Keratinocyte (primary cell): ENCODE data around the gene NKX1-2. TPM values are rescaled to one million over a fixed set of nuclear protein-coding genes. Genes with fewer than 3 reads are reported as not detected.

Experiments used
- DNase-seq: peaks from one replicate; pipeline ENCODE4 v3.0.0-alpha.2; 2011; ENCODE audit warnings: low read depth, missing footprints, low spot score
- FAIRE-seq: peaks from 2 replicates; lab custom pipeline; 2011; peaks lifted over from hg19 to GRCh38; lab: Jason Lieb, UNC
- H2AFZ ChIP-seq: 2 replicates; pipeline ENCODE4 v1.6.0; 2012; ENCODE audit warnings: low read length, control low read depth, inconsistent platforms; ENCODE audit not compliant: control insufficient read depth
- H3K27ac ChIP-seq: 2 replicates; pipeline ENCODE4 v1.5.1; 2011; ENCODE audit warnings: low read length; ENCODE audit not compliant: control insufficient read depth, insufficient read depth
- H3K27me3 ChIP-seq: 3 replicates; pipeline ENCODE4 v1.6.0; 2011; ENCODE audit warnings: low read length; ENCODE audit not compliant: control insufficient read depth, insufficient read depth; ENCODE audit errors: extremely low read depth
- H3K36me3 ChIP-seq, 2 experiments: 2 replicates in 1 of 2; 3 replicates in 1 of 2; pipeline ENCODE4 v1.5.1; 2011; ENCODE audit warnings: low read length in 2 of 2, mild to moderate bottlenecking in 1 of 2; ENCODE audit not compliant: control insufficient read depth in 2 of 2, insufficient read depth in 2 of 2; ENCODE audit errors: extremely low read depth in 1 of 2
- H3K4me1 ChIP-seq: 3 replicates; pipeline ENCODE4 v1.5.1; 2011; ENCODE audit warnings: low read length; ENCODE audit not compliant: control insufficient read depth, insufficient read depth; ENCODE audit errors: extremely low read depth
- H3K4me2 ChIP-seq: 3 replicates; pipeline ENCODE4 v1.6.0; 2011; ENCODE audit warnings: low read depth, low read length; ENCODE audit not compliant: control insufficient read depth, insufficient read depth; ENCODE audit errors: extremely low read depth
- H3K4me3 ChIP-seq, 3 experiments: fragments of 200-600 bp in 1 of 3; sonication (generic) in 1 of 3; 2 replicates in 2 of 3; 3 replicates in 1 of 3; pipeline ENCODE4 v1.5.1; 2011 to 2016; ENCODE audit warnings: low read length in 3 of 3, mild to moderate bottlenecking in 3 of 3, control low read depth in 2 of 3, inconsistent platforms in 1 of 3, low read depth in 1 of 3, mixed read lengths in 1 of 3, mixed run types in 1 of 3, moderate library complexity in 1 of 3; ENCODE audit not compliant: control insufficient read depth in 2 of 3, insufficient read depth in 2 of 3; ENCODE audit errors: extremely low read depth in 1 of 3
- H3K79me2 ChIP-seq: 2 replicates; pipeline ENCODE4 v1.6.0; 2012; ENCODE audit warnings: low read length; ENCODE audit not compliant: control insufficient read depth, insufficient read depth
- H3K9ac ChIP-seq: 3 replicates; pipeline ENCODE4 v1.6.0; 2011; ENCODE audit warnings: low read length; ENCODE audit not compliant: control insufficient read depth, insufficient read depth; ENCODE audit errors: extremely low read depth
- H3K9me1 ChIP-seq: 3 replicates; pipeline ENCODE4 v1.6.0; 2011; ENCODE audit warnings: low read length; ENCODE audit not compliant: control insufficient read depth, insufficient read depth; ENCODE audit errors: extremely low read depth
- H3K9me3 ChIP-seq: 2 replicates; pipeline ENCODE4 v1.5.1; 2012; ENCODE audit warnings: low read depth, low read length; ENCODE audit not compliant: control insufficient read depth
- H4K20me1 ChIP-seq: 3 replicates; pipeline ENCODE4 v1.6.0; 2011; ENCODE audit warnings: low read length; ENCODE audit not compliant: control insufficient read depth, insufficient read depth; ENCODE audit errors: extremely low read depth
- EZH2 ChIP-seq: IDR thresholded peaks from one replicate; pipeline ENCODE4 v1.6.1; 2012; ENCODE audit warnings: inconsistent platforms, mild to moderate bottlenecking, low read length, moderate library complexity
- dilution Hi-C: fragments of 300-500 bp; cut with MboI; formaldehyde crosslinking; loops from one replicate; pipeline ENCODE4 v1.7.0; 2020; ENCODE audit warnings: low sequenced_read_pairs; ENCODE audit not compliant: extremely low pct_ligation_motif_present
- polyA plus RNA-seq, 5 experiments: library from polyadenylated mRNA; depleted of rRNA in 3 of 5; stranded (reverse) in 3 of 5; stranded (forward) in 1 of 5; unstranded in 1 of 5; fragments of >200 nt; gene quantifications; 1 replicate in 1 of 5; 2 replicates in 3 of 5; 3 replicates in 1 of 5; pipeline versions ENCODE4 v1.2.1 to v1.2.3, GENCODE V29; 2011 to 2012; ENCODE audit warnings: missing spikeins in 2 of 5, low read depth in 1 of 5, low replicate concordance in 1 of 5
- TF ChIP-seq, protein P1 (sequence below), 3 experiments: IDR thresholded peaks in 1 of 3; conservative IDR thresholded peaks in 1 of 3; optimal IDR thresholded peaks in 1 of 3; 2 replicates in 2 of 3; 3 replicates in 1 of 3; pipeline versions ENCODE3 to v1.5.1; 2011; ENCODE audit warnings: low read length in 3 of 3, mild to moderate bottlenecking in 3 of 3, moderate library complexity in 2 of 3, control low read depth in 1 of 3, inconsistent platforms in 1 of 3; ENCODE audit not compliant: insufficient read depth in 2 of 3; ENCODE audit errors: extremely low read depth in 1 of 3

NKX1-2 gene
- polyA plus RNA-seq, 1 donor (not counting 4 experiments of a cell fraction or from before 2014, with no cell fraction given) = 1.9 TPM

DNA sequence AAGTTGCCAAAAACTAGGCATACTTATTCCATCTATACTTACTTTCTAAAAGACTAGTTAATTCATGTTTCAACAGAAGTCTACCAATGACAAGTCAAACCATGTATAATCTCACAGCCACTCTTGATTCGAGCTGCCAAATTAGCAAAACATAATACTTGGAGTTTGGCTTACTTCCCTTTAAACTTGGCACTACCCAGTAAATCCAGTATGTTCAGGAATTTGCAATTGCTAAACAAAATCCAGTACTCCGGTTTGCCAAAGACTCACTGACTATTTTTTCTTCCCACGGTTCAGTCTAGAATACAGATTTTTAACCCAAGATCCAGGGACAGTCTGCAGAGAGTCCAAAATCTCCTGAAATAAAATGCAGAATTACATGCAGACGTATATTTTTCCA is 35.8 kb downstream of the NKX1-2 start:
- no peaks in the 10 kb centered on the region for H3K9me1 ChIP-seq
- peaks cover 17% of the 10 kb centered on the region in 2 experiments for H3K36me3 ChIP-seq
- peaks cover 27% of the 10 kb centered on the region for H3K4me1 ChIP-seq
- H3K4me2 ChIP-seq = peak overlapping the region; percentile 76
- peak overlapping the region in 1 of 3 experiments; percentile 2 for H3K4me3 ChIP-seq
- H3K27me3 ChIP-seq = no peaks in the 10 kb centered on the region
- no peak overlapping the region for H3K9ac ChIP-seq
- H3K79me2 ChIP-seq = peaks cover 89% of the 10 kb centered on the region
- DNase-seq (no peak), FAIRE-seq (peak; percentile 26)
- no peaks in the 10 kb centered on the region for H3K9me3 ChIP-seq
- TF ChIP-seq EZH2 = no peak
- TF ChIP-seq, protein P1, sequence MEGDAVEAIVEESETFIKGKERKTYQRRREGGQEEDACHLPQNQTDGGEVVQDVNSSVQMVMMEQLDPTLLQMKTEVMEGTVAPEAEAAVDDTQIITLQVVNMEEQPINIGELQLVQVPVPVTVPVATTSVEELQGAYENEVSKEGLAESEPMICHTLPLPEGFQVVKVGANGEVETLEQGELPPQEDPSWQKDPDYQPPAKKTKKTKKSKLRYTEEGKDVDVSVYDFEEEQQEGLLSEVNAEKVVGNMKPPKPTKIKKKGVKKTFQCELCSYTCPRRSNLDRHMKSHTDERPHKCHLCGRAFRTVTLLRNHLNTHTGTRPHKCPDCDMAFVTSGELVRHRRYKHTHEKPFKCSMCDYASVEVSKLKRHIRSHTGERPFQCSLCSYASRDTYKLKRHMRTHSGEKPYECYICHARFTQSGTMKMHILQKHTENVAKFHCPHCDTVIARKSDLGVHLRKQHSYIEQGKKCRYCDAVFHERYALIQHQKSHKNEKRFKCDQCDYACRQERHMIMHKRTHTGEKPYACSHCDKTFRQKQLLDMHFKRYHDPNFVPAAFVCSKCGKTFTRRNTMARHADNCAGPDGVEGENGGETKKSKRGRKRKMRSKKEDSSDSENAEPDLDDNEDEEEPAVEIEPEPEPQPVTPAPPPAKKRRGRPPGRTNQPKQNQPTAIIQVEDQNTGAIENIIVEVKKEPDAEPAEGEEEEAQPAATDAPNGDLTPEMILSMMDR (optimal IDR thresholded peaks at IDR 0.05 in 1 of 3, IDR thresholded peaks at IDR 0.05 in 1 of 3, conservative IDR thresholded peaks at IDR 0.05 in 1 of 3; ENCODE audit: extremely low read depth in 1 of 3, insufficient read depth in 2 of 3, low read length in 3 of 3) = no peak
- no peak overlapping the region for H2AFZ ChIP-seq
- dilution Hi-C loops = no loop called here
- no peak overlapping the region for H3K27ac ChIP-seq
- peaks cover 13% of the 10 kb centered on the region for H4K20me1 ChIP-seq

DNA sequence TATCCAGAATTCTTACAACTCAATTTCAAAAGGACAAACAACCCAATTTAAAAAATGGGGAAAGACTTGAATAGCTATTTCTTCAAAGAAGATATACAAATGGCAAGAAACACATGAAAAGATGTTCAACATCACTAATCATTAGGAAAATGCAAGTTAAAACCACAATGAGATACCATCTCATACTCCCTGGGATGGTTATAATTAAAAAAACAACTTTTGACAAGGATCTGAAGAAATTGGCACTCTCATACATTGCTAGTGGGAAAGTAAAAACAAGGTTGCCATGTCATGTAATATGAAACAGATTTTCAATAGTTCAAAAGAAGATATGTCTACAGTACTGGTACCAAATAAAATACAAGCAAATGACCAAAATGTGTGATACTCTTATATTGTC is 40.1 kb downstream of the NKX1-2 start:
- H3K4me2 ChIP-seq = no peak overlapping the region
- peaks cover 8% of the 10 kb centered on the region for H4K20me1 ChIP-seq
- TF ChIP-seq, protein P1 (optimal IDR thresholded peaks at IDR 0.05 in 1 of 3, IDR thresholded peaks at IDR 0.05 in 1 of 3, conservative IDR thresholded peaks at IDR 0.05 in 1 of 3; ENCODE audit: extremely low read depth in 1 of 3, insufficient read depth in 2 of 3, low read length in 3 of 3) = no peak
- no peak for TF ChIP-seq EZH2
- no peaks in the 10 kb centered on the region for H3K9me1 ChIP-seq
- H3K4me3 ChIP-seq = no peak overlapping the region
- H3K9ac ChIP-seq = no peak overlapping the region
- H3K27ac ChIP-seq = no peak overlapping the region
- FAIRE-seq = no peak
- dilution Hi-C loops = no loop called here
- peaks cover 57% of the 10 kb centered on the region for H3K79me2 ChIP-seq
- H3K36me3 ChIP-seq = peaks cover 31 to 37% of the 10 kb centered on the region in 2 experiments
- no peaks in the 10 kb centered on the region for H3K9me3 ChIP-seq
- H3K4me1 ChIP-seq = peaks cover 14% of the 10 kb centered on the region
- DNase-seq = no peak
- no peaks in the 10 kb centered on the region for H3K27me3 ChIP-seq
- no peak overlapping the region for H2AFZ ChIP-seq
